HG03575 (cell line): ENCODE data around the gene CLSTN3.

Experiments used
- ATAC-seq: cut with Tn5 transposase; IDR thresholded peaks from one replicate; pipeline ENCODE4 v1.9.1; 2021; ENCODE audit not compliant: unreplicated experiment, insufficient number of reproducible peaks, low FRiP score; ENCODE audit errors: extremely low read depth

Gene CLSTN3

GRCh38 chr12:7122811-7123769, 7.1 kb upstream of the CLSTN3 start:
- ATAC-seq: no peak

GRCh38 chr12:7123806-7124522, 6.2 kb upstream of the CLSTN3 start:
- ATAC-seq: no peak

GRCh38 chr12:7125632-7126227, 4.4 kb upstream of the CLSTN3 start:
- ATAC-seq: no peak

GRCh38 chr12:7127916-7128626, 2.1 kb upstream of the CLSTN3 start:
- ATAC-seq: no peak

- ATAC-seq: no peak
Measured at GRCh38 chr12:7128681-7129286, 1.4 kb upstream of the CLSTN3 start, which contains the start of gene RBP5. RBP5 (minus strand) TSS chr12:7128889; CDS start chr12:7128775, 114 bp downstream.

GRCh38 chr12:7129287-7129871, 792 bp upstream of the CLSTN3 start:
- ATAC-seq: no peak

GRCh38 chr12:7130701-7131501, 730 bp downstream of the CLSTN3 start:
- no peak for ATAC-seq

- no peak for ATAC-seq
Measured at GRCh38 chr12:7131502-7131866, 1.3 kb downstream of the CLSTN3 start.

- no peak for ATAC-seq
Measured at GRCh38 chr12:7134396-7135166, 4.4 kb downstream of the CLSTN3 start.

- no peak for ATAC-seq
Measured at GRCh38 chr12:7136071-7136470, 5.9 kb downstream of the CLSTN3 start.

- no peak for ATAC-seq
Measured at GRCh38 chr12:7136676-7137075, 6.5 kb downstream of the CLSTN3 start.

- ATAC-seq: no peak
Measured at GRCh38 chr12:7137908-7138307, 7.7 kb downstream of the CLSTN3 start.

GRCh38 chr12:7139200-7139599, 9.0 kb downstream of the CLSTN3 start:
- no peak for ATAC-seq

GRCh38 chr12:7141351-7142005, 11.3 kb downstream of the CLSTN3 start:
- ATAC-seq: no peak

GRCh38 chr12:7142056-7142644, 12.0 kb downstream of the CLSTN3 start:
- ATAC-seq: no peak

GRCh38 chr12:7142809-7143465, 12.8 kb downstream of the CLSTN3 start:
- no peak for ATAC-seq
